Stimulated activated memory B cell treated with anti-CD40 and anti-IgM and Interleukin-4, amounts not matched to agents 10 μg/mL and 1 μg/mL and 100 μg/mL, for 72 hours (primary cell): ENCODE measurements around the gene P3H2.
A peak's percentile ranks its signal among the peaks of the same experiment; 100 is the strongest.

Experiments used
- ATAC-seq: fragments of 150-1000 bp; cut with Tn5 transposase; 2 replicates; pipeline ENCODE4 v1.10.0; 2021
- H3K27ac Mint-ChIP-seq: one replicate; pipeline ENCODE4 v1.8.0; 2022; ENCODE audit warnings: mild to moderate bottlenecking, mixed read lengths
- H3K27me3 Mint-ChIP-seq: one replicate; pipeline ENCODE4 v1.8.0; 2022; ENCODE audit warnings: mixed read lengths
- H3K36me3 Mint-ChIP-seq: one replicate; pipeline ENCODE4 v1.8.0; 2022; ENCODE audit warnings: mixed read lengths
- H3K4me1 Mint-ChIP-seq: one replicate; pipeline ENCODE4 v1.8.0; 2022; ENCODE audit warnings: mixed read lengths
- H3K4me3 Mint-ChIP-seq: one replicate; pipeline ENCODE4 v1.8.0; 2022; ENCODE audit warnings: mild to moderate bottlenecking, moderate library complexity, mixed read lengths
- H3K9me3 Mint-ChIP-seq: one replicate; pipeline ENCODE4 v1.8.0; 2022; ENCODE audit warnings: mixed read lengths

The P3H2 gene

GRCh38 chr3:190032923-190033322, 87.8 kb downstream of the P3H2 start:
- H3K27ac Mint-ChIP-seq = no peak overlapping the region
- H3K36me3 Mint-ChIP-seq = no peaks in the 10 kb centered on the region
- no peaks in the 10 kb centered on the region for H3K4me1 Mint-ChIP-seq
- no peak overlapping the region for H3K4me3 Mint-ChIP-seq
- peaks cover 4% of the 10 kb centered on the region for H3K27me3 Mint-ChIP-seq
- no peaks in the 10 kb centered on the region for H3K9me3 Mint-ChIP-seq
- ATAC-seq = no peak

- Mint-ChIP-seq H3K4me1 (no peaks in the 10 kb centered on the region), H3K36me3 (no peaks in the 10 kb centered on the region), H3K27ac (no peak overlapping the region), H3K27me3 (peaks cover 10% of the 10 kb centered on the region), H3K9me3 (no peaks in the 10 kb centered on the region), H3K4me3 (no peak overlapping the region)
- no peak for ATAC-seq
Observed at GRCh38 chr3:190031887-190032752, 88.6 kb downstream of the P3H2 start.

- Mint-ChIP-seq H3K4me1 (no peaks in the 10 kb centered on the region), H3K27ac (no peak overlapping the region), H3K27me3 (peaks cover 10% of the 10 kb centered on the region), H3K36me3 (no peaks in the 10 kb centered on the region), H3K4me3 (no peak overlapping the region), H3K9me3 (no peaks in the 10 kb centered on the region)
- no peak for ATAC-seq
Observed at GRCh38 chr3:190027116-190027515, 93.6 kb downstream of the P3H2 start.

GRCh38 chr3:190026154-190026553, 94.5 kb downstream of the P3H2 start:
- no peak overlapping the region for H3K27ac Mint-ChIP-seq
- no peak for ATAC-seq
- peaks cover 17% of the 10 kb centered on the region for H3K27me3 Mint-ChIP-seq
- H3K9me3 Mint-ChIP-seq = no peaks in the 10 kb centered on the region
- H3K4me1 Mint-ChIP-seq = no peaks in the 10 kb centered on the region
- no peak overlapping the region for H3K4me3 Mint-ChIP-seq
- no peaks in the 10 kb centered on the region for H3K36me3 Mint-ChIP-seq

GRCh38 chr3:190024912-190025311, 95.8 kb downstream of the P3H2 start:
- Mint-ChIP-seq H3K4me1 (no peaks in the 10 kb centered on the region), H3K27me3 (peaks cover 17% of the 10 kb centered on the region), H3K4me3 (no peak overlapping the region), H3K27ac (no peak overlapping the region), H3K9me3 (no peaks in the 10 kb centered on the region), H3K36me3 (no peaks in the 10 kb centered on the region)
- no peak for ATAC-seq

GRCh38 chr3:190019844-190020243, 100.9 kb downstream of the P3H2 start:
- no peaks in the 10 kb centered on the region for H3K4me1 Mint-ChIP-seq
- H3K27ac Mint-ChIP-seq = no peak overlapping the region
- peaks cover 7% of the 10 kb centered on the region for H3K27me3 Mint-ChIP-seq
- no peak overlapping the region for H3K4me3 Mint-ChIP-seq
- H3K36me3 Mint-ChIP-seq = no peaks in the 10 kb centered on the region
- ATAC-seq = no peak
- H3K9me3 Mint-ChIP-seq = no peaks in the 10 kb centered on the region

- ATAC-seq = no peak
- peaks cover 7% of the 10 kb centered on the region for H3K27me3 Mint-ChIP-seq
- H3K27ac Mint-ChIP-seq = no peak overlapping the region
- no peaks in the 10 kb centered on the region for H3K4me1 Mint-ChIP-seq
- no peaks in the 10 kb centered on the region for H3K9me3 Mint-ChIP-seq
- H3K4me3 Mint-ChIP-seq = no peak overlapping the region
- no peaks in the 10 kb centered on the region for H3K36me3 Mint-ChIP-seq
Observed at GRCh38 chr3:190019006-190019405, 101.7 kb downstream of the P3H2 start.

GRCh38 chr3:190018460-190018859, 102.2 kb downstream of the P3H2 start:
- H3K27ac Mint-ChIP-seq = no peak overlapping the region
- no peak overlapping the region for H3K4me3 Mint-ChIP-seq
- no peaks in the 10 kb centered on the region for H3K9me3 Mint-ChIP-seq
- H3K27me3 Mint-ChIP-seq = peaks cover 7% of the 10 kb centered on the region
- no peaks in the 10 kb centered on the region for H3K36me3 Mint-ChIP-seq
- ATAC-seq = no peak
- H3K4me1 Mint-ChIP-seq = no peaks in the 10 kb centered on the region

GRCh38 chr3:190017521-190018288, 103.0 kb downstream of the P3H2 start:
- Mint-ChIP-seq H3K4me1 (no peaks in the 10 kb centered on the region), H3K27ac (no peak overlapping the region), H3K36me3 (no peaks in the 10 kb centered on the region), H3K27me3 (peaks cover 7% of the 10 kb centered on the region), H3K9me3 (no peaks in the 10 kb centered on the region), H3K4me3 (no peak overlapping the region)
- no peak for ATAC-seq

- no peaks in the 10 kb centered on the region for H3K36me3 Mint-ChIP-seq
- no peaks in the 10 kb centered on the region for H3K4me1 Mint-ChIP-seq
- no peak overlapping the region for H3K4me3 Mint-ChIP-seq
- peaks cover 7% of the 10 kb centered on the region for H3K27me3 Mint-ChIP-seq
- ATAC-seq = no peak
- no peak overlapping the region for H3K27ac Mint-ChIP-seq
- no peaks in the 10 kb centered on the region for H3K9me3 Mint-ChIP-seq
Observed at GRCh38 chr3:190016966-190017365, 103.7 kb downstream of the P3H2 start.

- Mint-ChIP-seq H3K27me3 (no peaks in the 10 kb centered on the region), H3K4me1 (no peaks in the 10 kb centered on the region), H3K27ac (no peak overlapping the region), H3K36me3 (no peaks in the 10 kb centered on the region), H3K9me3 (no peaks in the 10 kb centered on the region), H3K4me3 (no peak overlapping the region)
- ATAC-seq = peak; percentile 51
Observed at GRCh38 chr3:190014940-190015339, 105.8 kb downstream of the P3H2 start.

GRCh38 chr3:190013943-190014924, 106.5 kb downstream of the P3H2 start:
- H3K27me3 Mint-ChIP-seq = no peaks in the 10 kb centered on the region
- no peaks in the 10 kb centered on the region for H3K36me3 Mint-ChIP-seq
- H3K4me3 Mint-ChIP-seq = no peak overlapping the region
- no peaks in the 10 kb centered on the region for H3K4me1 Mint-ChIP-seq
- no peaks in the 10 kb centered on the region for H3K9me3 Mint-ChIP-seq
- peak; percentile 28 for ATAC-seq
- H3K27ac Mint-ChIP-seq = no peak overlapping the region

GRCh38 chr3:190012784-190013183, 107.9 kb downstream of the P3H2 start:
- Mint-ChIP-seq H3K9me3 (no peaks in the 10 kb centered on the region), H3K36me3 (no peaks in the 10 kb centered on the region), H3K27ac (no peak overlapping the region), H3K4me1 (no peaks in the 10 kb centered on the region), H3K27me3 (no peaks in the 10 kb centered on the region), H3K4me3 (no peak overlapping the region)
- ATAC-seq = no peak

- no peaks in the 10 kb centered on the region for H3K4me1 Mint-ChIP-seq
- no peak overlapping the region for H3K4me3 Mint-ChIP-seq
- no peaks in the 10 kb centered on the region for H3K27me3 Mint-ChIP-seq
- no peak for ATAC-seq
- no peaks in the 10 kb centered on the region for H3K36me3 Mint-ChIP-seq
- H3K9me3 Mint-ChIP-seq = no peaks in the 10 kb centered on the region
- H3K27ac Mint-ChIP-seq = no peak overlapping the region
Observed at GRCh38 chr3:190012314-190012782, 108.3 kb downstream of the P3H2 start.

- Mint-ChIP-seq H3K27me3 (no peaks in the 10 kb centered on the region), H3K9me3 (no peaks in the 10 kb centered on the region), H3K27ac (no peak overlapping the region), H3K4me3 (no peak overlapping the region), H3K4me1 (no peaks in the 10 kb centered on the region), H3K36me3 (no peaks in the 10 kb centered on the region)
- no peak for ATAC-seq
Observed at GRCh38 chr3:190010486-190010885, 110.2 kb downstream of the P3H2 start.
